ENCODE measurements around the gene TMEM92. TPM values are rescaled to one million over a fixed set of nuclear protein-coding genes. Genes with fewer than 3 reads are reported as not detected.
"Not testable (repeated sequence)": the region's sequence is repeated elsewhere in the genome, so short reads cannot be mapped to it uniquely, and the experiment has no call there.

The TMEM92 gene
- total and polyA plus RNA-seq, 9 donors: 0.32 to 3.5 (median 1.6) TPM

DNA sequence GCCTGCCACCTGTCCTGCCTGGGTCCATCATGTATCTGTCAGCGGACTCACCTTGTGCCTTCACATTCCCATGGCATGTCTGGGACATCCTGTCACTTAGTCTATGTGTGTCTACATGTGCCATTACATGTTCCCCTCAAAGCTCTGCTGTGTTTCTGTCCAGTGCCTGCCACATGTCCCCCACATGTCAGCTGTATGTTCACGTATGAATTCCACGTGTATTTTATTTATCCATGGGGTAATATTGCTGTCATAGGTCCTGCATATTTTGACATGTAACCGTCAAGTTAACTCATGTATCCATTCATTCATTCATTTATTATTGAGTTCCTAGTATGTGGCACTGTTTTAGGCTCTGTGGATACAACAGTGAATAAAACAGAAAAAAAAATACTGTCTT, 20.8 kb downstream of the TMEM92 start:
- WGBS, 3 donors: 69 to 84% (median 73%) methylated on average over 4 of the region's 4 CpGs
- no peaks in the 10 kb centered on the region for H3K9me3 ChIP-seq
- peaks cover 3% of the 10 kb centered on the region for H3K4me1 ChIP-seq (ENCODE audit: insufficient read depth)
- H3K4me3 ChIP-seq: no peak overlapping the region
- no peak for TF ChIP-seq EP300 (IDR thresholded peaks at IDR 0.05)
- TF ChIP-seq, protein P1, sequence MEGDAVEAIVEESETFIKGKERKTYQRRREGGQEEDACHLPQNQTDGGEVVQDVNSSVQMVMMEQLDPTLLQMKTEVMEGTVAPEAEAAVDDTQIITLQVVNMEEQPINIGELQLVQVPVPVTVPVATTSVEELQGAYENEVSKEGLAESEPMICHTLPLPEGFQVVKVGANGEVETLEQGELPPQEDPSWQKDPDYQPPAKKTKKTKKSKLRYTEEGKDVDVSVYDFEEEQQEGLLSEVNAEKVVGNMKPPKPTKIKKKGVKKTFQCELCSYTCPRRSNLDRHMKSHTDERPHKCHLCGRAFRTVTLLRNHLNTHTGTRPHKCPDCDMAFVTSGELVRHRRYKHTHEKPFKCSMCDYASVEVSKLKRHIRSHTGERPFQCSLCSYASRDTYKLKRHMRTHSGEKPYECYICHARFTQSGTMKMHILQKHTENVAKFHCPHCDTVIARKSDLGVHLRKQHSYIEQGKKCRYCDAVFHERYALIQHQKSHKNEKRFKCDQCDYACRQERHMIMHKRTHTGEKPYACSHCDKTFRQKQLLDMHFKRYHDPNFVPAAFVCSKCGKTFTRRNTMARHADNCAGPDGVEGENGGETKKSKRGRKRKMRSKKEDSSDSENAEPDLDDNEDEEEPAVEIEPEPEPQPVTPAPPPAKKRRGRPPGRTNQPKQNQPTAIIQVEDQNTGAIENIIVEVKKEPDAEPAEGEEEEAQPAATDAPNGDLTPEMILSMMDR (IDR thresholded peaks at IDR 0.05): no peak
- no peak for DNase-seq
- H3K27ac ChIP-seq: no peak overlapping the region
- no peaks in the 10 kb centered on the region for H3K36me3 ChIP-seq
- H3K27me3 ChIP-seq: no peaks in the 10 kb centered on the region
- intact Hi-C loops (cut with DNase I): loop anchor here in 3 of 4 donors (5.0 to 10.0 kb wide), 5 partner anchors 128 to 270 kb away; partner anchors contain the start of genes PDK2 (in 1 of the 3) and SGCA (in 1 of the 3)

DNA sequence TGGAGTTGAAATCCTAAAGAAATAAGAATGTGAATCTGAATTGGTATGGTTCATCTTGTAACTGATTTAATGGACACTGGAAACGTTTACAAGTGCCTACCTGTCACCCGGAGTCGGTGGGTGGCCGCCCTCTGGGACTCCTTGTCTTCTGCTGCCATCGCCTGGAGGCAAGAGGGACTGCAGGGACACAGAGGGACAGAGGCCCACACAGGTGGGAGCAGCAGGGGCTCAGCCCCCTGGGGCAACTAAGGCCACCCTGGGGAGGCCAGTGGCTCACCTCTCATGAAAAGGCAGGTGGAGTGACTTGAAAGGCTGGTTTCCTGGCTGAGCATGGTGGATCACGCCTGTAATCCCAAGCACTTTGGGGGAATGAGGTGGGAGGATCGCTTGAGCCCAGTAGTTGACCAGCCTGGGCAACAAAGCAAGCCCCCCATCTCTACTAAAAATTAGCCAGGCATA, 23.2 kb downstream of the TMEM92 start:
- DNase-seq: peak; percentile 72 to 86 (median 83)
- Histone ChIP-seq H3K9me3 (no peaks in the 10 kb centered on the region), H3K4me1 (ENCODE audit: insufficient read depth) (peaks cover 3% of the 10 kb centered on the region), H3K36me3 (no peaks in the 10 kb centered on the region), H3K4me3 (no peak overlapping the region), H3K27ac (no peak overlapping the region), H3K27me3 (no peaks in the 10 kb centered on the region)
- 14 to 24% (median 18%) methylated on average over 7 of the region's 7 CpGs for WGBS, 3 donors
- no peak for TF ChIP-seq EP300 (IDR thresholded peaks at IDR 0.05)
- TF ChIP-seq, protein P1 (IDR thresholded peaks at IDR 0.05): peak; percentile 91 to 98 (median 97)
- intact Hi-C loops (cut with DNase I): loop anchor here in 3 of 4 donors (1.0 to 10.0 kb wide), 7 partner anchors 128 to 273 kb away; partner anchors contain the start of genes PDK2 (in 1 of the 3) and SGCA (in 1 of the 3)

DNA sequence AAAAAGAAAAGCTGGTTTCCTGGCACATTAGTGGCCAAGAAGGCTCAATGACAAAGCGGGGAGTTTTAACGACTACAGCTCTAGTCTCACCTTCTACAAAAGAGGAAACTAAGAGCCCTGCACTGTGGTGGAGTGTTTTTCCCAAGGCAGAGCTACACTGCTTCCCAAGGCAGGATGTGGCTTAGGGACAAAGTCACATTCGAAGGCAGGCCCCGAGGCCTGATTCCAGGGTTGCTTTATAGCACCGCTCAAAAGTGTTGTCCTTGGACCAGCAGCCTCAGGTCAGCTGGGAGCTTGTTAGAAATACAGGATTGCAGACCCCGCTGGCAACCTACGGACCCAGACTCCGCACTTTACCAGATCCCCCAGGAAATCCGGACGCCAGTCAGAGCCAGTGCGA, 23.8 kb downstream of the TMEM92 start:
- H3K36me3 ChIP-seq: no peaks in the 10 kb centered on the region
- no peak overlapping the region for H3K4me3 ChIP-seq
- H3K4me1 ChIP-seq (ENCODE audit: insufficient read depth): peaks cover 3% of the 10 kb centered on the region
- H3K27ac ChIP-seq: no peak overlapping the region
- H3K27me3 ChIP-seq: no peaks in the 10 kb centered on the region
- no peaks in the 10 kb centered on the region for H3K9me3 ChIP-seq
- 70 to 76% (median 70%) methylated on average over 11 of the region's 11 CpGs for WGBS, 3 donors
- TF ChIP-seq POLR2A (IDR thresholded peaks at IDR 0.05): no peak
- TF ChIP-seq, protein P1 (IDR thresholded peaks at IDR 0.05): no peak
- TF ChIP-seq EP300 (IDR thresholded peaks at IDR 0.05): no peak
- intact Hi-C loops (cut with DNase I): loop anchor here in 3 of 4 donors (5.0 to 10.0 kb wide), 5 partner anchors 131 to 273 kb away; partner anchors contain the start of genes PDK2 (in 1 of the 3) and SGCA (in 1 of the 3)
- peak in 1 of 5 donors; percentile 27 for DNase-seq

DNA sequence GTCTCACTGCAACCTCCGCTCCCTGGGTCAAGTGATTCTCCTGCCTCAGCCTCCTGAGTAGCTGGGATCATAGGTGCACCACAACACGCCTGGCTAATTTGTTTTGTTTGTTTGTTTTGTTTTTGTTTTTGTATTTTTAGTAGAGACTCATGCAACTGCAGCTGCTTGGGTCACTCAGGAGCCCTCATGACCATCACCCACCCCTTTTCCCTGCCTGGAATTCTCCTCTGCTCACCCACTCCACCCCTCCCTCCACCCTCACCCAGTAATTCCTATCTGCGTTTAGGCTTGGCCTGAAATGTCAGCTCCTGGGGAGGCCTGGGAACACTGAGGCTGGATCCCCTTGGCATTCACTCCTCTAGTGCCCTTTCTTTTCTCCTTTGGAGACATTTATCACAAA, 25.5 kb downstream of the TMEM92 start:
- Histone ChIP-seq H3K4me1 (ENCODE audit: insufficient read depth) (peaks cover 10% of the 10 kb centered on the region), H3K36me3 (no peaks in the 10 kb centered on the region), H3K4me3 (no peak overlapping the region), H3K27me3 (no peaks in the 10 kb centered on the region), H3K27ac (no peak overlapping the region), H3K9me3 (no peaks in the 10 kb centered on the region)
- intact Hi-C loops (cut with DNase I): loop anchor here in 3 of 4 donors (5.0 to 10.0 kb wide), 5 partner anchors 132 to 275 kb away; partner anchors contain the start of genes PDK2 (in 1 of the 3) and SGCA (in 1 of the 3)
- TF ChIP-seq EP300 (IDR thresholded peaks at IDR 0.05): no peak
- no peak for TF ChIP-seq POLR2A (IDR thresholded peaks at IDR 0.05)
- TF ChIP-seq, protein P1 (IDR thresholded peaks at IDR 0.05): no peak
- WGBS, 3 donors: 56 to 66% (median 60%) methylated on average over 3 of the region's 3 CpGs
- DNase-seq: no peak

DNA sequence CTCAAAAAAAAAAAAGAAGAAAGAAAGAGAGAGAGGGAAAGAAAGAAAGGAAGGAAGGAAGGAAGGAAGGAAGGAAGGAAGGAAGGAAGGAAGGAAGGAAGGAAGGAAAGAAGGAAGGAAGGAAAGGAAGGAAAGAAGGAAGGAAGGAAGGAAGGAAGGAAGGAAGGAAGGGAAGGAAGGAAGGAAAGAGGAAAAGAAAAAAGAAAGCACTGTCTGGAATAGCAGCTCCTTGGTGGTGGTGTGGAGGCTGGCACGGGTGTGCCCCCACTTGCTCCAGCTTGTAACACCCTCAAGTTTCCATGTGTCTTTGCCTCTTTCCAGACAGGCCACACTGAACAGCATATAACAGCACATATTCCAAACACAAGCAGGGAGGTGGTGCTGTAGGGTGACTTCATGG, 26.6 kb downstream of the TMEM92 start:
- DNase-seq, H3K4me3 ChIP-seq, H3K27me3 ChIP-seq, H3K27ac ChIP-seq, H3K9me3 ChIP-seq, H3K36me3 ChIP-seq: not testable (repeated sequence)
- peaks cover 12% of the 10 kb centered on the region for H3K4me1 ChIP-seq (ENCODE audit: insufficient read depth)
- intact Hi-C loops (cut with DNase I): loop anchor here in 1 of 4 donors (10.0 kb wide), 1 partner anchor 276 kb away; no protein-coding TSS in a partner anchor
- WGBS, 3 donors: 68 to 74% (median 70%) methylated on average over 1 of the region's 1 CpG
